Right cardiac atrium (tissue), 5 donors: ENCODE results near the gene SLC23A2. TPM values are rescaled to one million over a fixed set of nuclear protein-coding genes. Genes with fewer than 3 reads are reported as not detected.

Experiments
- ATAC-seq, 2 donors: fragments of 200-7000 bp; cut with Tn5 transposase; one replicate each; pipeline versions ENCODE4 v1.8.0 to v1.9.1; 2020; ENCODE audit warnings: moderate library complexity in 2 of 2, mild to moderate bottlenecking in 1 of 2
- DNase-seq, 3 donors: peaks; one replicate each; pipeline ENCODE4 v3.0.0-alpha.2; 2020
- H3K27ac ChIP-seq: one replicate; pipeline ENCODE4 v1.5.1; 2013; ENCODE audit warnings: mild to moderate bottlenecking, low read length, control low read depth, moderate library complexity
- H3K27me3 ChIP-seq: one replicate; pipeline ENCODE4 v1.6.1; 2013; ENCODE audit not compliant: control insufficient read depth, insufficient read depth
- H3K4me1 ChIP-seq: one replicate; pipeline ENCODE4 v1.6.1; 2013; ENCODE audit warnings: low read length; ENCODE audit not compliant: control insufficient read depth, insufficient read depth
- H3K4me3 ChIP-seq: one replicate; pipeline ENCODE4 v1.5.1; 2013; ENCODE audit warnings: low read length, control low read depth
- H3K9me3 ChIP-seq: one replicate; pipeline ENCODE4 v1.6.1; 2013; ENCODE audit warnings: low read length; ENCODE audit not compliant: control insufficient read depth
- WGBS: extraction: QIAGEN DNeasy Blood & Tissue Kit; methylation state at CpG from one replicate; pipeline ENCODE4 v1.1.7; 2013; 5-methylcytosine and 5-hydroxymethylcytosine counted together
- intact Hi-C, 4 donors: fragments of 100-400 bp; cut with DNase I; formaldehyde crosslinking; loops; one replicate each; pipeline versions ENCODE4 v1.11.0 to v1.14.0; 2022 to 2023
- polyA plus RNA-seq: library from polyadenylated mRNA; stranded (reverse); fragments of 200-250 nt; gene quantifications from one replicate; pipeline ENCODE4 v1.2.3, GENCODE V29; 2013
- total RNA-seq, 4 donors: library from RNA; stranded (reverse); fragmentation: NEBNext Ultra II Directional; extraction: Animal tissue kit (Norgen Biotek cat#: 25700); gene quantifications; one replicate each; pipeline ENCODE4 v1.2.1, GENCODE V29; 2021
- donor health status: healthy with polysubstance abuse.
- donor health status: DM: no; HTN: yes; CAD: no.
- donor health status: DM: no; HTN: no; CAD: no.
- donor health status: DM: no; HTN: yes; CAD: no; lungs with severe emphysema.
- donor health status: DM: yes; HTN: yes; CAD: no.

The SLC23A2 gene
- total and polyA plus RNA-seq, 5 donors: 5.2 to 15.9 (median 12.6) TPM

- DNase-seq: no peak
- ATAC-seq: no peak
- whole genome bisulfite sequencing: 83% methylated on average over 6 of the region's 6 CpGs
- H3K9me3 ChIP-seq: no peaks in the 10 kb centered on the region
- H3K4me3 ChIP-seq: no peak overlapping the region
- intact Hi-C loops: no loop called here
- H3K4me1 ChIP-seq: no peaks in the 10 kb centered on the region
- no peaks in the 10 kb centered on the region for H3K27me3 ChIP-seq
- peak overlapping the region; percentile 61 for H3K27ac ChIP-seq
Measured at GRCh38 chr20:4812216-4812615, 189.1 kb downstream of the SLC23A2 start.

DNA sequence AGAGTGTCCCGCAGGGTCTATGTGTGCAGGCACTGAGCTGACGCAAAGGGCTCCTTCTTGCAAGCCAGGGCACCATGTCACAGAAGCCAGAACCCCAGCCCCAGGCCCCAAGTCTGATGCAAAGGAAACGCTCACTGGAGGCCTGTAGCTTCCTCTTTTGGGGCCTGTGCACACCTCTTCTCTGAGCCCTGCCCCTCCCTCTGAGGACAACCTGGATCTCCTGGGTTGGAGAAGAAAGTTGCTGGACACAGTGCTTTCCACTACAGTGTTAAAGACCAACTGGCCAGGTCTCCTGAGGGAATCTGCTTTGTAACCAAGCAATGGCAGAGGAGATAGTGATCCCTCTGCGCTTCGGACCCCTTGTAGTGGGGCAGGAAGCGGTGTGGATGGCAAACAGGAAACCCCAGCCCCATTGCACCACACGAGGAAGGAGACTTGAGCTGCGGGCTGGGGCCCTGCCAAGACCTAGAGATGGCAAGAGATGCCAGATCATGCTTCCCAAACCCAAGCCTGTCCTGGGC, 189.6 kb downstream of the SLC23A2 start:
- Histone ChIP-seq H3K27me3 (no peaks in the 10 kb centered on the region), H3K9me3 (no peaks in the 10 kb centered on the region), H3K4me1 (no peaks in the 10 kb centered on the region), H3K4me3 (no peak overlapping the region), H3K27ac (peak overlapping the region; percentile 25)
- 70% methylated on average over 8 of the region's 8 CpGs for WGBS
- intact Hi-C loops: no loop called here
- ATAC-seq (peak; percentile 48 to 54), DNase-seq (peak; percentile 67 to 88 (median 86))

- no peaks in the 10 kb centered on the region for H3K4me1 ChIP-seq
Measured at GRCh38 chr20:4811257-4811656, 190.1 kb downstream of the SLC23A2 start.

DNA sequence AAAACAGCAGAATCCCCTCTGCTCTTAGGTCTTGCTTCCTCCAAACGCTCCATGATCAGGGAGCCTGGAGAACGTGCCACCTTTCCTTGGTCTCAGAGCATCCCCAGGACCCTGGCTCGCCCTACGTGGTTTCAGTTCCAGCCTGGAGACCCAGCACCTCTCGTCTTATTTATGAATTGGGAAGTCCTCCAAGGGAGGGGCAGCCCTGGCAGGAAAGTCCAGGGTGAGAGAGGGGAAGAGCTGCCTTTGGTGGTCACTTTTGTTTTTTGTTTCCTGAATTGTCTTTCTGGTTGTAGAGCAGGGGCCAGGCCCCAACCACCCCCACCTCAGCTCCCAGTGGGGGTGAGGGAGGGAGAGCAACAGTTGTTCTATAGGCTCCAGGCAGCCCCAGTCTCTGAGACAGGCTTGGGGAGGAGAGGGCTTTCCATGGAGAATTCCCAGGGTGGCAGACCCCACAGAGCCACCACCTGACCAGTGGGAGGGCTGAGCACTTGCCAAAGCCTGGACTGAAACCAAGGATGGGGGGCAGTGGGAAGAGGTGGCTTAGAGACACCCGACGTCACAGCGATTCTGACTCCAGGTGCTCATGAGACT, 190.8 kb downstream of the SLC23A2 start:
- Histone ChIP-seq H3K9me3 (no peaks in the 10 kb centered on the region), H3K27ac (no peak overlapping the region), H3K4me1 (peaks cover 2% of the 10 kb centered on the region), H3K4me3 (no peak overlapping the region), H3K27me3 (no peaks in the 10 kb centered on the region)
- peak in 1 of 3 donors; percentile 39 for DNase-seq
- 74% methylated on average over 8 of the region's 8 CpGs for WGBS
- intact Hi-C loops: no loop called here
- no peak for ATAC-seq

More at GRCh38 chr20:4811257-4811656, 190.1 kb downstream of the SLC23A2 start:
- no peak overlapping the region for H3K27ac ChIP-seq
- peak in 1 of 3 donors; percentile 32 for DNase-seq
- no peak for ATAC-seq
- no peaks in the 10 kb centered on the region for H3K9me3 ChIP-seq
- WGBS: 95% methylated on average over 4 of the region's 4 CpGs
- intact Hi-C loops: no loop called here
- H3K27me3 ChIP-seq: no peaks in the 10 kb centered on the region
- H3K4me3 ChIP-seq: no peak overlapping the region

DNA sequence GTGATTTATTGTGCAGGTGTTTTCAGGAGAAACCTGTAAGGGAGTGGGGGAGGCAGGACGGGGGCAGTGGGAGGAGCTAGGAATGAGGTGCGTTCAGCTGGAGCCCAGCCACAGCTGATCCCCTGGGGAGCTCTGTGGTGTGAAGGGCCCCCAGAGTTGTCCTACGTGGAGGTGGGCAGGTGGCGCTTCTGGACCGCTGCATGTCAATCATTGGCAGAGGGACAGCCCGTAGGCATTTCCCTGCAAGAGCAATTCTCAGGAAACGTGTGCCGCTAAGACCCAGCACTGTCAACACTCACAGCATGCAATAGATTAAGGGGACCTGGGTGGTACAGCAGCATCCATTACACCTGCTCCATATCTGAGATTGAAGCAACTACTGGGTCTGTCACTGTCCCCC, 191.6 kb downstream of the SLC23A2 start:
- no peak for ATAC-seq
- H3K4me3 ChIP-seq: no peak overlapping the region
- 66% methylated on average over 8 of the region's 8 CpGs for WGBS
- no peak overlapping the region for H3K27ac ChIP-seq
- no peak for DNase-seq
- H3K9me3 ChIP-seq: no peaks in the 10 kb centered on the region
- H3K4me1 ChIP-seq: peaks cover 2% of the 10 kb centered on the region
- no peaks in the 10 kb centered on the region for H3K27me3 ChIP-seq
- intact Hi-C loops: no loop called here

GRCh38 chr20:4808872-4809271, 192.4 kb downstream of the SLC23A2 start:
- H3K27ac ChIP-seq: no peak overlapping the region
- DNase-seq: no peak
- no peak for ATAC-seq
- WGBS: 67% methylated on average over 1 of the region's 1 CpG
- intact Hi-C loops: no loop called here
- H3K27me3 ChIP-seq: no peaks in the 10 kb centered on the region
- no peaks in the 10 kb centered on the region for H3K9me3 ChIP-seq
- H3K4me1 ChIP-seq: peaks cover 2% of the 10 kb centered on the region
- no peak overlapping the region for H3K4me3 ChIP-seq

GRCh38 chr20:4805663-4806449, 195.5 kb downstream of the SLC23A2 start:
- Histone ChIP-seq H3K4me1 (peaks cover 2% of the 10 kb centered on the region), H3K4me3 (no peak overlapping the region), H3K27me3 (no peaks in the 10 kb centered on the region), H3K9me3 (no peaks in the 10 kb centered on the region), H3K27ac (no peak overlapping the region)
- ATAC-seq (peak; percentile 23 to 28), DNase-seq (peak in 1 of 3 donors; percentile 21)
- 68% methylated on average over 18 of the region's 18 CpGs for WGBS
- intact Hi-C loops: no loop called here

DNA sequence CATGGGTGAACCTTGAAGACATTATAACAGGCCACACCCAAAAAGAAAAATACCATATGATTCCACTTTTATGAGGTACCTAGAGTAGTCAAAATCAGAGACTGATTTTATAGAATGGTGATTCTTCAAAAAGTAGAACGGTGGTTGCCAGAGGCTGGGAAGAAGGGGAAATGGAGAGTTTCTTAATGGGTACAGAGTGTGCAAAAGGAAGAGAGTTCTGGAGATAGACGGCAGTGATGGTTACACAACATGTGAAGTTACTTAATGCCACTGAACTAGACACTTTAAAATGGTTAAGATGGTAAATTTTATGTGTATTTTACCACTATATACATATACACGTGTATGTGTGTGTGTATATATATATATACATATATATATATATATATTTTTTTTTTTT, 198.8 kb downstream of the SLC23A2 start:
- Histone ChIP-seq H3K4me1 (peaks cover 2% of the 10 kb centered on the region), H3K4me3 (no peak overlapping the region), H3K27me3 (no peaks in the 10 kb centered on the region), H3K27ac (no peak overlapping the region), H3K9me3 (no peaks in the 10 kb centered on the region)
- intact Hi-C loops: no loop called here
- DNase-seq: no peak
- no peak for ATAC-seq
- WGBS: 88% methylated on average over 3 of the region's 3 CpGs

Other genes with a start within 250 kb of the SLC23A2 start
- gene RASSF2, start 177.9 kb downstream of the SLC23A2 start, total RNA-seq: 1 to 10 TPM; 5.0 to 8.6 (median 7.1) TPM
- gene RASSF2, start 177.9 kb downstream of the SLC23A2 start, polyA plus RNA-seq: 2.1 TPM
- gene TMEM230, start 111.6 kb upstream of the SLC23A2 start, total RNA-seq: 100 to 1,000 TPM in 3 of 4 donors, 10 to 100 TPM in 1; 98.7 to 116 (median 110) TPM
- 178 TPM for gene TMEM230, start 111.6 kb upstream of the SLC23A2 start, polyA plus RNA-seq
- 10 to 100 TPM; 19.4 to 36.8 (median 25.7) TPM for gene PCNA, start 118.4 kb upstream of the SLC23A2 start, total RNA-seq
- gene PCNA, start 118.4 kb upstream of the SLC23A2 start, polyA plus RNA-seq: 41.4 TPM
- 10 to 100 TPM; 79.4 to 98.6 (median 88.2) TPM for gene CDS2, start 125.5 kb upstream of the SLC23A2 start, total RNA-seq
- gene CDS2, start 125.5 kb upstream of the SLC23A2 start, polyA plus RNA-seq: 29.1 TPM